CD4-positive, CD25-positive, alpha-beta regulatory T cell (primary cell): ENCODE results near the gene ZDHHC24. TPM values are rescaled to one million over a fixed set of nuclear protein-coding genes. Genes with fewer than 3 reads are reported as not detected.

Experiments
- ATAC-seq, 2 donors: fragments of 150-1000 bp; cut with Tn5 transposase; one replicate each; pipeline ENCODE4 v1.10.0; 2021; ENCODE audit warnings: low read depth in 2 of 2, moderate number of reproducible peaks in 2 of 2, moderate library complexity in 1 of 2
- DNase-seq, 3 donors: peaks; one replicate each; pipeline versions ENCODE4 v3.0.0 to v3.0.0-alpha.2; 2012 to 2022; ENCODE audit warnings: mixed read lengths in 1 of 3
- H3K27ac ChIP-seq: one replicate; pipeline ENCODE4 v1.7.0; 2013; ENCODE audit warnings: mild to moderate bottlenecking, low read length; ENCODE audit not compliant: insufficient read depth, poor library complexity, severe bottlenecking
- H3K27me3 ChIP-seq: one replicate; pipeline ENCODE4 v1.7.0; 2013; ENCODE audit warnings: low read length; ENCODE audit not compliant: control insufficient read depth, insufficient read depth
- H3K36me3 ChIP-seq: one replicate; pipeline ENCODE4 v1.7.0; 2013; ENCODE audit warnings: mild to moderate bottlenecking, low read length, moderate library complexity; ENCODE audit not compliant: control insufficient read depth, insufficient read depth
- H3K4me1 ChIP-seq: 2 replicates; pipeline ENCODE4 v1.7.0; 2013; ENCODE audit warnings: mild to moderate bottlenecking, low read length; ENCODE audit not compliant: insufficient read depth, control insufficient read depth, poor library complexity, severe bottlenecking
- H3K4me3 ChIP-seq: one replicate; pipeline ENCODE4 v1.7.0; 2013; ENCODE audit warnings: low read depth, mild to moderate bottlenecking, low read length, moderate library complexity
- H3K9me3 ChIP-seq, 2 experiments: 1 replicate in 1 of 2; 2 replicates in 1 of 2; pipeline ENCODE4 v1.7.0; 2013; ENCODE audit warnings: low read length in 2 of 2, mild to moderate bottlenecking in 1 of 2, moderate library complexity in 1 of 2; ENCODE audit not compliant: control insufficient read depth in 2 of 2
- H3K27ac Mint-ChIP-seq, 3 donors: one replicate each; pipeline ENCODE4 v1.8.0; 2020 to 2022; ENCODE audit warnings: mild to moderate bottlenecking in 3 of 3, mixed read lengths in 3 of 3, moderate library complexity in 2 of 3
- H3K27me3 Mint-ChIP-seq: one replicate; pipeline ENCODE4 v1.8.0; 2022; ENCODE audit warnings: mild to moderate bottlenecking, mixed read lengths
- H3K36me3 Mint-ChIP-seq: one replicate; pipeline ENCODE4 v1.8.0; 2020; ENCODE audit warnings: mixed read lengths
- H3K4me1 Mint-ChIP-seq, 4 donors: one replicate each; pipeline ENCODE4 v1.8.0; 2020 to 2022; ENCODE audit warnings: mixed read lengths in 4 of 4, mild to moderate bottlenecking in 1 of 4
- H3K4me3 Mint-ChIP-seq, 4 donors: one replicate each; pipeline ENCODE4 v1.8.0; 2020 to 2022; ENCODE audit warnings: mild to moderate bottlenecking in 4 of 4, mixed read lengths in 4 of 4, moderate library complexity in 3 of 4
- H3K9me3 Mint-ChIP-seq, 7 donors: one replicate each; pipeline ENCODE4 v1.8.0; 2020 to 2022; ENCODE audit warnings: mixed read lengths in 7 of 7, mild to moderate bottlenecking in 3 of 7, moderate library complexity in 2 of 7
- polyA plus RNA-seq, 4 donors: library from polyadenylated mRNA; unstranded; fragments of 300-500 nt; fragmentation: Illumina TruSeq; gene quantifications; one replicate each; pipeline ENCODE4 v1.2.3, GENCODE V29; 2021
- total RNA-seq: library from RNA; stranded (reverse); gene quantifications from one replicate; pipeline ENCODE4 v1.2.3, GENCODE V29; 2022

The ZDHHC24 gene
- total and polyA plus RNA-seq, 5 donors from 2014 or later, result 14.1 to 20.6 (median 15.3) TPM

- ATAC-seq, result no peak
- Histone ChIP-seq H3K4me3 (no peak overlapping the region), H3K27ac (no peak overlapping the region), H3K36me3 (peaks cover 36% of the 10 kb centered on the region), H3K27me3 (no peaks in the 10 kb centered on the region), H3K4me1 (no peaks in the 10 kb centered on the region), H3K9me3 (no peaks in the 10 kb centered on the region)
- Mint-ChIP-seq H3K27me3 (no peaks in the 10 kb centered on the region), H3K36me3 (peaks cover 20% of the 10 kb centered on the region), H3K9me3 (no peaks in the 10 kb centered on the region), H3K4me3 (no peak overlapping the region), H3K4me1 (no peaks in the 10 kb centered on the region), H3K27ac (no peak overlapping the region)
- DNase-seq, result no peak
These were observed 54.4 kb downstream of the ZDHHC24 start for GRCh38 chr11:66491315-66491935.

- Mint-ChIP-seq H3K9me3 (no peaks in the 10 kb centered on the region), H3K36me3 (peaks cover 27% of the 10 kb centered on the region), H3K27ac (no peak overlapping the region), H3K4me1 (peaks cover 0 to 2% (median 0%) of the 10 kb centered on the region in 4 donors), H3K27me3 (no peaks in the 10 kb centered on the region), H3K4me3 (no peak overlapping the region)
- H3K36me3 ChIP-seq, result peaks cover 50% of the 10 kb centered on the region
- no peaks in the 10 kb centered on the region for H3K4me1 ChIP-seq
- H3K9me3 ChIP-seq, result no peaks in the 10 kb centered on the region
- H3K27me3 ChIP-seq, result no peaks in the 10 kb centered on the region
- no peak for DNase-seq
- ATAC-seq, result no peak
- H3K4me3 ChIP-seq, result no peak overlapping the region
- no peak overlapping the region for H3K27ac ChIP-seq
These were observed 56.2 kb downstream of the ZDHHC24 start for GRCh38 chr11:66489636-66490035.

- H3K27me3 ChIP-seq, result no peaks in the 10 kb centered on the region
- no peaks in the 10 kb centered on the region for H3K9me3 Mint-ChIP-seq
- peaks cover 27% of the 10 kb centered on the region for H3K36me3 Mint-ChIP-seq
- no peak overlapping the region for H3K4me3 ChIP-seq
- DNase-seq (no peak), ATAC-seq (no peak)
- no peak overlapping the region for H3K27ac ChIP-seq
- peaks cover 0 to 2% (median under 1%) of the 10 kb centered on the region in 4 donors for H3K4me1 Mint-ChIP-seq
- H3K36me3 ChIP-seq, result peaks cover 48% of the 10 kb centered on the region
- no peaks in the 10 kb centered on the region for H3K4me1 ChIP-seq
- H3K9me3 ChIP-seq, result no peaks in the 10 kb centered on the region
- H3K27ac Mint-ChIP-seq, result no peak overlapping the region
- H3K4me3 Mint-ChIP-seq, result no peak overlapping the region
- H3K27me3 Mint-ChIP-seq, result no peaks in the 10 kb centered on the region
These were observed 56.9 kb downstream of the ZDHHC24 start for GRCh38 chr11:66488957-66489356.

GRCh38 chr11:66484806-66485380 is 61.0 kb downstream of the ZDHHC24 start:
- Mint-ChIP-seq H3K27ac (no peak overlapping the region), H3K4me1 (peaks cover 0 to 20% (median 16%) of the 10 kb centered on the region in 4 donors), H3K4me3 (no peak overlapping the region), H3K27me3 (no peaks in the 10 kb centered on the region), H3K36me3 (peaks cover 23% of the 10 kb centered on the region), H3K9me3 (no peaks in the 10 kb centered on the region)
- no peak for ATAC-seq
- Histone ChIP-seq H3K27ac (no peak overlapping the region), H3K9me3 (no peaks in the 10 kb centered on the region), H3K4me3 (no peak overlapping the region), H3K27me3 (no peaks in the 10 kb centered on the region), H3K4me1 (peaks cover 12% of the 10 kb centered on the region), H3K36me3 (peaks cover 41% of the 10 kb centered on the region)
- no peak for DNase-seq

- Mint-ChIP-seq H3K4me1 (peaks cover 0 to 39% (median 30%) of the 10 kb centered on the region in 4 donors), H3K4me3 (peak within 1 kb of the TSS; percentile 91 to 96 (median 94)), H3K27me3 (peaks cover 4% of the 10 kb centered on the region), H3K27ac (peak within 1 kb of the TSS; percentile 86 to 94 (median 90)), H3K9me3 (no peaks in the 10 kb centered on the region), H3K36me3 (peaks cover 5% of the 10 kb centered on the region)
- ATAC-seq (peak; percentile 98), DNase-seq (peak; percentile 93 to 98 (median 95))
- H3K4me3 ChIP-seq, result peak within 1 kb of the TSS; percentile 79
- peaks cover 23% of the 10 kb centered on the region for H3K4me1 ChIP-seq
- no peaks in the 10 kb centered on the region for H3K9me3 ChIP-seq
- H3K36me3 ChIP-seq, result peaks cover 10% of the 10 kb centered on the region
- H3K27me3 ChIP-seq, result no peaks in the 10 kb centered on the region
- H3K27ac ChIP-seq, result peak within 1 kb of the TSS; percentile 76
These were observed 65.5 kb downstream of the ZDHHC24 start, which contains the start of gene DPP3 for GRCh38 chr11:66480117-66480938. Gene DPP3 (plus strand): TSS chr11:66480434. CDS start chr11:66482201, 1,767 bp downstream.

- no peak for DNase-seq
- H3K4me3 ChIP-seq, result peak overlapping the region; percentile 79
- Mint-ChIP-seq H3K4me1 (peaks cover 0 to 39% (median 30%) of the 10 kb centered on the region in 4 donors), H3K4me3 (peak overlapping the region; percentile 91 to 96 (median 94)), H3K36me3 (peaks cover 4% of the 10 kb centered on the region), H3K27me3 (peaks cover 4% of the 10 kb centered on the region), H3K9me3 (no peaks in the 10 kb centered on the region), H3K27ac (peak overlapping the region; percentile 43 to 94 (median 90))
- H3K9me3 ChIP-seq, result no peaks in the 10 kb centered on the region
- H3K27ac ChIP-seq, result peak overlapping the region; percentile 76
- no peak for ATAC-seq
- H3K4me1 ChIP-seq, result peaks cover 23% of the 10 kb centered on the region
- no peaks in the 10 kb centered on the region for H3K27me3 ChIP-seq
- peaks cover 6% of the 10 kb centered on the region for H3K36me3 ChIP-seq
These were observed 66.3 kb downstream of the ZDHHC24 start for GRCh38 chr11:66479394-66480116.

- Histone ChIP-seq H3K4me1 (peaks cover 23% of the 10 kb centered on the region), H3K4me3 (peak overlapping the region; percentile 79), H3K27ac (no peak overlapping the region), H3K36me3 (peaks cover 6% of the 10 kb centered on the region), H3K9me3 (no peaks in the 10 kb centered on the region), H3K27me3 (no peaks in the 10 kb centered on the region)
- Mint-ChIP-seq H3K27me3 (peaks cover 4% of the 10 kb centered on the region), H3K4me3 (peak overlapping the region; percentile 91 to 96 (median 94)), H3K27ac (peak overlapping the region; percentile 32 to 94 (median 90)), H3K9me3 (no peaks in the 10 kb centered on the region), H3K36me3 (peaks cover 8% of the 10 kb centered on the region), H3K4me1 (peaks cover 0 to 38% (median 30%) of the 10 kb centered on the region in 4 donors)
- ATAC-seq (no peak), DNase-seq (peak in 2 of 3 donors; percentile 41 to 59)
These were observed 67.0 kb downstream of the ZDHHC24 start for GRCh38 chr11:66478729-66479393.
